Gastroesophageal sphincter (tissue), 4 donors: ENCODE measurements around the gene MED12. TPM values are rescaled to one million over a fixed set of nuclear protein-coding genes. Genes with fewer than 3 reads are reported as not detected.

ENCODE experiments used
- ATAC-seq: fragments of 150-250 bp; one replicate; pipeline ENCODE4 v1.9.1; 2016; ENCODE audit warnings: mild to moderate bottlenecking, moderate library complexity
- H3K27ac ChIP-seq, 4 donors: fragments of 200-600 bp; sonication (generic) in 3 of 4; 1 replicate in 3 of 4; 2 replicates in 1 of 4; pipeline ENCODE4 v1.5.1; 2016 to 2019
- H3K27me3 ChIP-seq: fragments of 200-600 bp; sonication (generic); one replicate; pipeline ENCODE4 v1.5.1; 2019
- H3K36me3 ChIP-seq, 2 donors: fragments of 200-600 bp; sonication (generic); one replicate each; pipeline ENCODE4 v1.5.1; 2019; ENCODE audit warnings: control low read depth in 1 of 2
- H3K4me1 ChIP-seq, 3 donors: fragments of 200-600 bp; sonication (generic); 1 replicate in 2 of 3; 2 replicates in 1 of 3; pipeline ENCODE4 v1.5.1; 2016 to 2019; ENCODE audit warnings: control low read depth in 2 of 3
- H3K4me3 ChIP-seq, 2 donors: fragments of 200-600 bp; sonication (generic); one replicate each; pipeline ENCODE4 v1.5.1; 2019; ENCODE audit warnings: mild to moderate bottlenecking in 1 of 2, moderate library complexity in 1 of 2
- H3K9me3 ChIP-seq, 3 donors: fragments of 200-600 bp; sonication (generic); one replicate each; pipeline ENCODE4 v1.5.1; 2017 to 2019; ENCODE audit warnings: control low read depth in 2 of 3
- EP300 ChIP-seq: sonication (generic); formaldehyde crosslinking; IDR thresholded peaks from one replicate; pipeline ENCODE4 v1.6.1; 2017; ENCODE audit warnings: antibody characterized with exemption, mild to moderate bottlenecking
- POLR2A ChIP-seq, 2 donors: fragments of 450-650 bp; IDR thresholded peaks; one replicate each; pipeline ENCODE4 v1.6.1; 2017; ENCODE audit warnings: antibody characterized with exemption in 2 of 2, mild to moderate bottlenecking in 2 of 2, moderate library complexity in 1 of 2
- POLR2AphosphoS5 ChIP-seq: sonication (generic); formaldehyde crosslinking; IDR thresholded peaks from one replicate; pipeline ENCODE4 v1.6.1; 2017; ENCODE audit warnings: antibody characterized with exemption
- WGBS, 2 donors: methylation state at CpG; one replicate each; pipeline ENCODE4 v1.1.5; 2018; ENCODE audit warnings: low coverage in 1 of 2; 5-methylcytosine and 5-hydroxymethylcytosine counted together
- total RNA-seq, 4 donors: library from RNA; depleted of rRNA; stranded (reverse); fragments of >200 nt; gene quantifications; one replicate each; pipeline ENCODE4 v1.1.0, GENCODE V29; 2016
- TF ChIP-seq, protein P1 (sequence below), 4 experiments: fragments of 200-600 bp in 2 of 4; fragments of 450-650 bp in 2 of 4; sonication (generic) in 1 of 4; IDR thresholded peaks; one replicate each; pipeline ENCODE4 v1.5.1; 2017 to 2019; ENCODE audit warnings: antibody characterized with exemption in 4 of 4, mild to moderate bottlenecking in 2 of 4, moderate library complexity in 2 of 4

Gene MED12
- total RNA-seq: 10 to 100 TPM; 19.7 to 30.2 (median 26.2) TPM

DNA sequence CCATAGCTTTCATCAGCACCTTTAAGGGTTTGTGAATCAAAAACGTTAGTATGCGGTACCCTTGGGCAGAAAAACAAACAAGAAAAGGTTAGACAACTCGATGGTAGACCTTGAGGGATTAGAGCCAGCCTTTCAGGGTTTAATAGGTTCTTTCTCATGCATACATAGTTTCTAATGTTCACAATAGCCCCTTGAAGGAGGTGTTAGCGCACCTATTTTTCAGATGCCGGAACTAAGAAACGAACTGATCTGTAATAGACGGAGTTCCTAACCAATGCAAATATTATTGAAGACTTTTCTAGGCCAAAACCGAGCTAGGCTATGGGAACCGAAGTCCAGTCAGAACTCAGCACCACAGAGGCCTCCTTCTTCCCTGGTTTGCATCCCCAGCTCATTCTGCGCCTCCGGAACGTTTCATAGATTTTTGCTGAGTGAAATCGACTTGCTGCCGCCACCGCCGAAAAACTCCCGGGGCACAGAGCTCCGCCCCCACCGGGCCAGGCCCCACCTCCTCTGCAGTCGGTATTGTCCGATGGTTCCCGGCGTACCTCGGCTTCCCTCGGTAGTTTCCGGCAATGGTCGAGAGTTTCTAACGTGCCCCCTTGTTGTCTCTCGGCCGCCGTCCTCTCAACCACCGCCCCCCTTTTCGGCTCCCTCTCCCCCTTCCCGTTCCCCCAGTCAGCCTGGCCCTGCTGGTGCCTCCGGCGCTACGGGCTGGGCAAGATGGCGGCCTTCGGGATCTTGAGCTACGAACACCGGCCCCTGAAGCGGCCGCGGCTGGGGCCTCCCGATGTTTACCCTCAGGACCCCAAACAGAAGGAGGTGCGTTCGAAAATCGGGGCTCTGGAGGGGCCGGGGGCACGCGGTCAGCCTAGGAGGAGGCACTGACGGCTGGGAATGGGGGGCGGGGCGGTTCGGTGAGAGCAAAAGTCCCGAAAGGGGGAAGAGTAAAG is at the start of gene MED12:
MED12 (plus strand) TSS at position 565 of the 953 bp plus-strand sequence; CDS start at position 724, 159 bp downstream.
- Histone ChIP-seq H3K36me3 (peaks cover 0 to 35% of the 10 kb centered on the region in 2 donors), H3K27me3 (no peaks in the 10 kb centered on the region), H3K4me3 (peak within 1 kb of the TSS; percentile 58 to 67), H3K4me1 (peaks cover 0 to 20% (median 2%) of the 10 kb centered on the region in 3 donors), H3K9me3 (no peaks in the 10 kb centered on the region), H3K27ac (peak within 1 kb of the TSS; percentile 48 to 84 (median 81))
- 3 to 23% methylated on average over 9 to 12 of the region's 56 CpGs for WGBS, 2 donors
- no peak for TF ChIP-seq EP300
- TF ChIP-seq POLR2A (IDR thresholded peaks at IDR 0.05): peak in 1 of 2 donors; percentile 18
- peak; percentile 93 for ATAC-seq

DNA sequence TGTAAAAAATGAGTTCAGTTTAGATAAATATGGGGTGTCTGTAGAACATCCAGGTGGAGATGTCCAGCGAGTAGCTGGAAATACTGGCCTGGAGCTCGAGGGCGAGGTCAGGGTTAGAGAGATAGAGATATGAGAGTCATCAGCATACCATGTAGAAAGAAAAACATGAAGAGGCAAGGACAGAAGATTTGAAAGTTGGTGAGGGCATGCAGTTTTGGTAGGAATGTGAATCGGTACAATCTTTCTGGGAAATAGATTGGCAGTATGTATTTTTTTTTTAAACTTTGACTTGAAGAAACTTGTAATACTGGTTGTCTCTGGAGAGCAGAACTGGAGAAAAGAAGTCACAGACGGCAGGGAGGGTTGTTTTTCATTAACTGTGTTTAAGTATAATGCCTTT is 47.9 kb upstream of the MED12 start:
- TF ChIP-seq, protein P1, sequence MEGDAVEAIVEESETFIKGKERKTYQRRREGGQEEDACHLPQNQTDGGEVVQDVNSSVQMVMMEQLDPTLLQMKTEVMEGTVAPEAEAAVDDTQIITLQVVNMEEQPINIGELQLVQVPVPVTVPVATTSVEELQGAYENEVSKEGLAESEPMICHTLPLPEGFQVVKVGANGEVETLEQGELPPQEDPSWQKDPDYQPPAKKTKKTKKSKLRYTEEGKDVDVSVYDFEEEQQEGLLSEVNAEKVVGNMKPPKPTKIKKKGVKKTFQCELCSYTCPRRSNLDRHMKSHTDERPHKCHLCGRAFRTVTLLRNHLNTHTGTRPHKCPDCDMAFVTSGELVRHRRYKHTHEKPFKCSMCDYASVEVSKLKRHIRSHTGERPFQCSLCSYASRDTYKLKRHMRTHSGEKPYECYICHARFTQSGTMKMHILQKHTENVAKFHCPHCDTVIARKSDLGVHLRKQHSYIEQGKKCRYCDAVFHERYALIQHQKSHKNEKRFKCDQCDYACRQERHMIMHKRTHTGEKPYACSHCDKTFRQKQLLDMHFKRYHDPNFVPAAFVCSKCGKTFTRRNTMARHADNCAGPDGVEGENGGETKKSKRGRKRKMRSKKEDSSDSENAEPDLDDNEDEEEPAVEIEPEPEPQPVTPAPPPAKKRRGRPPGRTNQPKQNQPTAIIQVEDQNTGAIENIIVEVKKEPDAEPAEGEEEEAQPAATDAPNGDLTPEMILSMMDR (IDR thresholded peaks at IDR 0.05): no peak
- TF ChIP-seq POLR2A (IDR thresholded peaks at IDR 0.05): no peak
- H3K27ac ChIP-seq: no peak overlapping the region
- 57 to 63% methylated on average over 5 of the region's 5 CpGs for WGBS, 2 donors
- ATAC-seq: no peak
- peaks cover 0 to 18% (median 0%) of the 10 kb centered on the region in 3 donors for H3K4me1 ChIP-seq
- no peak overlapping the region for H3K4me3 ChIP-seq
- H3K27me3 ChIP-seq: no peaks in the 10 kb centered on the region
- H3K9me3 ChIP-seq: no peaks in the 10 kb centered on the region
- no peaks in the 10 kb centered on the region for H3K36me3 ChIP-seq

DNA sequence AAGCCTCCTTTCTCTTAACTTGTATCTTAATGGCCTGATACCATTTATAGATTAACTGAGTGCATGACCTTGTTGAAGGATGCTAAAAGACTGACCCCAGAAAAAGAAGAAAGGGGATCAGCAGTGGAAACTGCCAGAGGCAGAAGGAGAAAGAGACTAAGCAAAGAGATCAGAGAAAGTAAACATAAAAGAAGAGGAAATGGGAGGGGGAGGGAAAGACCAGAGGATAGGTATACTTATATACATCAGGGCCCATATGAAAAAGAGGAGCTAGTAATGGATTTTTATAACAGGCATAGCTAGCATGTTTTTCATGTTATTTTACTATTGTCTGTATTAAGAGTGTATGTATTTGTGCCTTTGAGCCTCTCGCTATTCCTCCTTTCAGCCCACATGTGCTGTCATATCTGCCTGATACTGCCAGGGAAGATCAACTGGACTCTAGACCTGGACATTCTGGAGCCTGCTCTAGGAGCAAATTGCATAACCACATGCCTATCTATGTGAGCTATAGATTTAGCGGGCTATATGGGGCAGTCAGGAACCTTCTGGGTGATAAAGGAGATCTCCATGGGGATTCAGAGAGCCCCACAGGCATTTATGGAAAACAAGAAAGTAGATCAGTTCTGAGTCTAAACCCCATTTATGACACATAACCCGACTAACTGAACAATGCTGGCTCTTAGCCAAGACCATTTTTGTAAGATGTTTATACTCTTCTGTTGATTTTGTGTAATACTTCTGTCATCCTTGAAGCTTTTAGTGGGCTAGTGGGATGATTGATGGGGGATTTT is 36.9 kb upstream of the MED12 start:
- ATAC-seq: no peak
- Histone ChIP-seq H3K36me3 (no peaks in the 10 kb centered on the region), H3K9me3 (no peaks in the 10 kb centered on the region), H3K27ac (no peak overlapping the region), H3K4me3 (no peak overlapping the region), H3K4me1 (no peaks in the 10 kb centered on the region), H3K27me3 (no peaks in the 10 kb centered on the region)
- TF ChIP-seq, protein P1 (IDR thresholded peaks at IDR 0.05): no peak
- TF ChIP-seq POLR2AphosphoS5 (no peak), POLR2A (IDR thresholded peaks at IDR 0.05) (no peak), EP300 (no peak)
- 35 to 39% methylated on average over 2 to 3 of the region's 3 CpGs for WGBS, 2 donors

DNA sequence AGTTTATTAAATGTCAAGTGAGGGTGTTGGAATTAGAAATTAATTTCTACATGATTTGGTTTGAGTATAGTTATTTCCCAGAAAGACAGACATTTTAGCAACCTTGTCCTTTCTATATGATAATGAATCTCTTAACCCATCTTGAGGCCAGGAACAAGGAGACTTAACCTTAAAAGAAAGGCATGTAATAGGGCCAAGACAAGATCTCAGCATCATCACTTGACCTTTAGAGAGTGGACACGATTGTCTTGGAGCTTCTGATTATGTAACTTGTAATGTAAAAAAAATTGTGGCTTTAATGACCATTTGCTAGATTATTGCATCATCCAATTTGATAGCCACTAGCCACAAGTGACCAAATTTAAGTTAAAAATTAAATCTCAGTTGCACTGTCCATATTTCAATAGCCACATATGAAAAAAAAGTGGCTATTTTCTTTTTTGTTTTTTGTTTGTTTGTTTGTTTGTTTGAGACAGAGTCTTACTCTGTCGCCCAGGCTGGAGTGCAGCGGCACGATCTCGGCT is 36.2 kb upstream of the MED12 start:
- TF ChIP-seq POLR2A (IDR thresholded peaks at IDR 0.05) (no peak), POLR2AphosphoS5 (no peak), EP300 (no peak)
- TF ChIP-seq, protein P1 (IDR thresholded peaks at IDR 0.05): no peak
- whole genome bisulfite sequencing, 2 donors: 0 to 64% methylated on average over 1 to 5 of the region's 5 CpGs
- H3K27me3 ChIP-seq: no peaks in the 10 kb centered on the region
- H3K36me3 ChIP-seq: no peaks in the 10 kb centered on the region
- no peaks in the 10 kb centered on the region for H3K4me1 ChIP-seq
- no peaks in the 10 kb centered on the region for H3K9me3 ChIP-seq
- no peak for ATAC-seq
- H3K27ac ChIP-seq: no peak overlapping the region
- no peak overlapping the region for H3K4me3 ChIP-seq

DNA sequence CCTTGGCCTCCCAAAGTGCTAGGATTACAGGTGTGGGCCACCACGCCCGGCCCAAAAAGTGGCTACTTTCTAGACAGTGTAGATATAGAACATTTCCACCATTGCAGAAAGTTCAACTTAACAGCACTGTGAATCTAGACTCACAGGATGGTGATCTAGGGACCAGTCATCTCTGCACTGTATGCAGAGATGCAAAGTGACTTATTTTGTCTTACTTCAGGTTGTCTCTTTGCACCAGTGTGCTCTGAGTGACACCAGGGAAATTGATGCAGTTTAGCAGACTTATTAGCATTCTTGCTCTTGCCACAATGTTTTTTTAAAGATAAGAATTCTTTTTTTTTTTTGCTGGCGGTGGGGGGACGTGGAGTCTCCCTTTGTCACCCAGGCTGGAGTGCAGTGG is 35.6 kb upstream of the MED12 start:
- WGBS, 2 donors: no CpG with 5 or more reads among the region's 4 CpGs
- TF ChIP-seq POLR2A (IDR thresholded peaks at IDR 0.05) (no peak), POLR2AphosphoS5 (no peak), EP300 (no peak)
- TF ChIP-seq, protein P1 (IDR thresholded peaks at IDR 0.05): no peak
- H3K36me3 ChIP-seq: no peaks in the 10 kb centered on the region
- no peaks in the 10 kb centered on the region for H3K27me3 ChIP-seq
- H3K4me1 ChIP-seq: no peaks in the 10 kb centered on the region
- no peaks in the 10 kb centered on the region for H3K9me3 ChIP-seq
- no peak overlapping the region for H3K27ac ChIP-seq
- H3K4me3 ChIP-seq: no peak overlapping the region
- ATAC-seq: no peak
